Osteocyte (in vitro differentiated cells): ENCODE results near the gene DAPP1. TPM values are rescaled to one million over a fixed set of nuclear protein-coding genes. Genes with fewer than 3 reads are reported as not detected.

Source experiments
- DNase-seq: peaks from one replicate; pipeline ENCODE4 v3.0.0; 2021; ENCODE audit warnings: mixed read lengths; ENCODE audit not compliant: unreplicated experiment; ENCODE audit errors: extremely low spot score
- H3K27ac Mint-ChIP-seq: one replicate; pipeline ENCODE4 v1.8.0; 2021; ENCODE audit warnings: mild to moderate bottlenecking, mixed read lengths; ENCODE audit not compliant: unreplicated experiment
- H3K27me3 Mint-ChIP-seq: one replicate; pipeline ENCODE4 v1.8.0; 2021; ENCODE audit warnings: mixed read lengths; ENCODE audit not compliant: unreplicated experiment
- H3K36me3 Mint-ChIP-seq: one replicate; pipeline ENCODE4 v1.8.0; 2021; ENCODE audit warnings: mixed read lengths; ENCODE audit not compliant: unreplicated experiment
- H3K4me1 Mint-ChIP-seq: one replicate; pipeline ENCODE4 v1.8.0; 2021; ENCODE audit warnings: mixed read lengths; ENCODE audit not compliant: unreplicated experiment
- H3K4me3 Mint-ChIP-seq: one replicate; pipeline ENCODE4 v1.8.0; 2021; ENCODE audit warnings: mild to moderate bottlenecking, moderate library complexity, mixed read lengths; ENCODE audit not compliant: unreplicated experiment
- H3K9me3 Mint-ChIP-seq: one replicate; pipeline ENCODE4 v1.8.0; 2021; ENCODE audit warnings: mixed read lengths; ENCODE audit not compliant: unreplicated experiment
- CTCF ChIP-seq: fragments of 200-600 bp; sonication (generic); IDR thresholded peaks from 2 replicates; pipeline ENCODE4 v1.5.0; 2021; ENCODE audit warnings: antibody characterized with exemption, mild to moderate bottlenecking, moderate library complexity
- total RNA-seq: library from RNA; stranded (reverse); gene quantifications from 2 replicates; pipeline ENCODE4 v1.2.1, GENCODE V29; 2021

DAPP1 gene
- total RNA-seq, 1 donor from 2014 or later, result not detected

GRCh38 chr4:99824070-99824599, 7.5 kb downstream of the DAPP1 start:
- Mint-ChIP-seq H3K9me3 (no peaks in the 10 kb centered on the region), H3K27ac (no peak overlapping the region), H3K36me3 (no peaks in the 10 kb centered on the region), H3K4me1 (no peaks in the 10 kb centered on the region), H3K4me3 (no peak overlapping the region), H3K27me3 (peaks cover 8% of the 10 kb centered on the region)
- TF ChIP-seq CTCF, result no peak
- DNase-seq, result no peak

GRCh38 chr4:99825272-99825671, 8.6 kb downstream of the DAPP1 start:
- no peak overlapping the region for H3K27ac Mint-ChIP-seq
- no peak for TF ChIP-seq CTCF

GRCh38 chr4:99826016-99826415, 9.4 kb downstream of the DAPP1 start:
- H3K4me1 Mint-ChIP-seq, result no peaks in the 10 kb centered on the region
- H3K27me3 Mint-ChIP-seq, result peaks cover 4% of the 10 kb centered on the region
- no peak overlapping the region for H3K4me3 Mint-ChIP-seq
- DNase-seq, result no peak
- no peak overlapping the region for H3K27ac Mint-ChIP-seq
- no peak for TF ChIP-seq CTCF
- H3K9me3 Mint-ChIP-seq, result no peaks in the 10 kb centered on the region
- no peaks in the 10 kb centered on the region for H3K36me3 Mint-ChIP-seq

More at GRCh38 chr4:99825272-99825671, 8.6 kb downstream of the DAPP1 start:
- Mint-ChIP-seq H3K36me3 (no peaks in the 10 kb centered on the region), H3K9me3 (no peaks in the 10 kb centered on the region), H3K4me1 (no peaks in the 10 kb centered on the region), H3K4me3 (no peak overlapping the region), H3K27me3 (peaks cover 4% of the 10 kb centered on the region)
- no peak for DNase-seq

GRCh38 chr4:99827454-99827853, 10.8 kb downstream of the DAPP1 start:
- no peak for TF ChIP-seq CTCF
- Mint-ChIP-seq H3K4me3 (no peak overlapping the region), H3K4me1 (no peaks in the 10 kb centered on the region), H3K36me3 (no peaks in the 10 kb centered on the region), H3K27ac (no peak overlapping the region), H3K9me3 (no peaks in the 10 kb centered on the region), H3K27me3 (peaks cover 12% of the 10 kb centered on the region)
- no peak for DNase-seq

GRCh38 chr4:99827857-99828256, 11.2 kb downstream of the DAPP1 start:
- Mint-ChIP-seq H3K4me1 (no peaks in the 10 kb centered on the region), H3K27me3 (peaks cover 12% of the 10 kb centered on the region), H3K27ac (no peak overlapping the region), H3K36me3 (no peaks in the 10 kb centered on the region), H3K9me3 (no peaks in the 10 kb centered on the region), H3K4me3 (no peak overlapping the region)
- DNase-seq, result no peak
- no peak for TF ChIP-seq CTCF
